Coronary artery (tissue), 2 donors: Measurements from ENCODE around the gene CDK14.

ENCODE experiments used
- DNase-seq: peaks from one replicate; pipeline ENCODE4 v3.0.0-alpha.2; 2017; ENCODE audit warnings: low spot score
- H3K27ac ChIP-seq, 2 donors: fragments of 200-600 bp; sonication (generic); one replicate each; pipeline ENCODE4 v1.5.1; 2016 to 2019
- H3K4me3 ChIP-seq: fragments of 200-600 bp; sonication (generic); 2 replicates; pipeline ENCODE4 v1.5.1; 2016; ENCODE audit warnings: mild to moderate bottlenecking, moderate library complexity
- TF ChIP-seq, protein P1 (sequence below): fragments of 200-600 bp; sonication (generic); IDR thresholded peaks from one replicate; pipeline ENCODE4 v1.5.1; 2019; ENCODE audit warnings: antibody characterized with exemption

The CDK14 gene

DNA sequence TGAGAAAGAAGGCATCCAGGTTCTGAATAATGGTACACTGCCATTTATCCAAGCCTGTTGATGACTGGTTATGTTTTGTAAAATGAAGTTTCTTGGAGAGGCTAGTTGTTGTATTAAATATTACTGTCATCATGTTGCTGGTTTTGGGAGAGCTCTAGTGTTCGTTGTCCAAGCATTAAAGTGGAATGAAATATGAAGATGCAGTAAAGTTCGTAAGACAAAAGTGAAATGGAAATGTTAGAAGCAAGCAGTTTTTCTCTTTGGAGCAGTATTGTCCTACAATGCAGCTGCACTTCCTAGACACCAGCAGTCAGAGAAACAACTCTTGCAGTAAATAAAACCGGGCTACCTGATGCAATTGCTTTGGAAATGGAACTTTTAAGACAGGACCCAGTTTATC, 511.3 kb downstream of the CDK14 start:
- no peak for DNase-seq
- Histone ChIP-seq H3K4me3 (no peak overlapping the region), H3K27ac (no peak overlapping the region)
- TF ChIP-seq, protein P1, sequence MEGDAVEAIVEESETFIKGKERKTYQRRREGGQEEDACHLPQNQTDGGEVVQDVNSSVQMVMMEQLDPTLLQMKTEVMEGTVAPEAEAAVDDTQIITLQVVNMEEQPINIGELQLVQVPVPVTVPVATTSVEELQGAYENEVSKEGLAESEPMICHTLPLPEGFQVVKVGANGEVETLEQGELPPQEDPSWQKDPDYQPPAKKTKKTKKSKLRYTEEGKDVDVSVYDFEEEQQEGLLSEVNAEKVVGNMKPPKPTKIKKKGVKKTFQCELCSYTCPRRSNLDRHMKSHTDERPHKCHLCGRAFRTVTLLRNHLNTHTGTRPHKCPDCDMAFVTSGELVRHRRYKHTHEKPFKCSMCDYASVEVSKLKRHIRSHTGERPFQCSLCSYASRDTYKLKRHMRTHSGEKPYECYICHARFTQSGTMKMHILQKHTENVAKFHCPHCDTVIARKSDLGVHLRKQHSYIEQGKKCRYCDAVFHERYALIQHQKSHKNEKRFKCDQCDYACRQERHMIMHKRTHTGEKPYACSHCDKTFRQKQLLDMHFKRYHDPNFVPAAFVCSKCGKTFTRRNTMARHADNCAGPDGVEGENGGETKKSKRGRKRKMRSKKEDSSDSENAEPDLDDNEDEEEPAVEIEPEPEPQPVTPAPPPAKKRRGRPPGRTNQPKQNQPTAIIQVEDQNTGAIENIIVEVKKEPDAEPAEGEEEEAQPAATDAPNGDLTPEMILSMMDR = no peak

DNA sequence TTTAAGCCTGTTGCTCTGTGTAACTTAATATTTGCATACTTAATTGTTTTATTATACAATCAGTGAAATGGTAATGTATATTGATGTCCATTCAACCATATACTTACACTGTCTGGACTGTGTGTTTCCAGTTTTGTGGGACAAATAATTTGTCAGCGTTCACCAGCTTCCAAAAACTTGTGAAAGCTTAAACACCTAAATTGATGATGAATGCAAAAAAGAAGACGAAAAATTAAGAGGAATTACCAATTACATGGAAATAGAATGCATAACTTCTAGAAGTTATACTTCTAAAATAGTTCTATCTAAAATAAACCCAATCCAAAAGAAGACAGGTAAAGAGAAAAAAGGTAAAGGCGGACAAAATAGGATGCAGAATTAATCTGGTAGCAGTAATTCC, 513.1 kb downstream of the CDK14 start:
- H3K27ac ChIP-seq = no peak overlapping the region
- TF ChIP-seq, protein P1 = no peak
- H3K4me3 ChIP-seq = no peak overlapping the region
- no peak for DNase-seq

DNA sequence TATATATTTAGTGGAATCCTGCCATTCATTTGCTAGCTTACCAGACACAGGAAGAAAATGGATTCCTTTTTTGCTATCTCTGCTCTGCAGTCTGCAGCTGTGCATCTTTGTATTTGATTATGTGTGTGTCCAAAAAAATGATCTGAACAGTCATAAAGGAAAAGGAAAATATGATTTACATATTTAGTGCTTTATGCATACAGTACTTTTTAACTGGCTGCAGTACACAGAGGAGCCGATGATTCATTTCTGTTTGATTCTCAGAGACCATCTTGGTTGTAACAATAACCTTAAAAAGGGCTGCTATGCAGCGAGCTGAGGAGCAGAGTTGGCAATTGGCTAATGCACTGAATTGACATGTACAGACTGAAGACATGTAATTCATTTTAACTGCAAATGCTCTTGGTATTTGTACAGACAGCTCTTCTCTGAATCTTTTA, 516.8 kb downstream of the CDK14 start:
- DNase-seq = no peak
- H3K27ac ChIP-seq = no peak overlapping the region
- TF ChIP-seq, protein P1 = no peak
- H3K4me3 ChIP-seq = no peak overlapping the region

DNA sequence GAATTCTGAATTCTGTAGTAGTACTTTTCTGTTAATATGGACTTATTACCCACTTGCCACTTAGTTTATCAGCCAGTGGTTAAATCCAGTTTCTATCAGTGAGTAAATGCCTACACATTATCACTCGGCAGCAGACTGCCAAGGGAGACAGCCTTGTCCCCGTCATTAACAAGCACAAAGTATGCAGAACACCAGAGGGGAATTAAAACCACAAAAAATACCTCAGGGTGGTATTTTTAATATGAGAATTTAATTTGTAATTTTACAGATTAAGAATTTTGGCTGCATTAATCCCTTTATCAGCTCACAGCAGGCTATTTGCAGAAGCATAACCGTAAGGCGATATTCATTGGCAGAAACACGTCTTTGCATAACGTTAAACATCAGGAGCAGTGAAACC, 518.1 kb downstream of the CDK14 start:
- TF ChIP-seq, protein P1 = no peak
- H3K4me3 ChIP-seq = no peak overlapping the region
- no peak for DNase-seq

DNA sequence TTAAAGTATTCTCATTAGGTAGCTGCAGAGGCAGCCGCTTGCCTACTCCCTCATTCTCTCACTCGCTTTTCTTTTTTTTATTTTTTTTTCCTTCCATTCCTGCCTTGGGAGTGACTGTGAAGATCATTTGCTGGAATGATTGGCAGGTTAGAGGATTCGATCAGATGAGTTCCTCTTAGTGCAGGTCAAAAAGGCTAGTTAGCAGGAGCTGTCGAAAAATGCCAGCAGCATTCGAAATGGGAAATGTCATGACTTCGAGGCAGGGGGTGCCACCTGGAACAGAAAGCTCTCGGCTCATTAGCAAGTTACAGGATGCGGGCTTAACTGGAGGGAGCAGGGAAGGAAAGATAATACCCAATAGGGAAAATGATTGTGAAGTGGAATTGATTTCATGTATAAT, 530.6 kb downstream of the CDK14 start:
- Histone ChIP-seq H3K27ac (no peak overlapping the region), H3K4me3 (no peak overlapping the region)
- TF ChIP-seq, protein P1 = no peak
- no peak for DNase-seq

More for the DNA sequence above, 518.1 kb downstream of the CDK14 start:
- H3K27ac ChIP-seq = no peak overlapping the region

DNA sequence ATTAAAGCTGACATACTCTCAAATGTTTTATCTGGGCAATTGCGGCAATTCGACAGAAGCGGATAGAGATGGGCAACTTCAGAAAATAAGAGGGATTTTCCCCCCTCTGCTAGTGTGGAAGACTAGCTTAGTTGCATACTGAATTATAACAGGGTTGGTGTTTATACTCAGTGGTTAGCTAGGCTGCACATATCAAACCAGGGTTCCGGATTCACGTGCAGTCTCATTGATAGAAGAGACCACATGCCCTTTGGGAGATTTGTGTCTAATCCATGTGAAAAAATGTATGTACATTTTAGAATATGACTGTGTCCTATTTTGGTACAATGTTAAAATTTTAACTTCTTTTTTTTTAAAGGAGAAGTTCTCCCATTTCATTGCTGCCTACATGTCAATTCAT, 531.2 kb downstream of the CDK14 start:
- no peak for DNase-seq
- TF ChIP-seq, protein P1 = no peak
- Histone ChIP-seq H3K27ac (no peak overlapping the region), H3K4me3 (no peak overlapping the region)

DNA sequence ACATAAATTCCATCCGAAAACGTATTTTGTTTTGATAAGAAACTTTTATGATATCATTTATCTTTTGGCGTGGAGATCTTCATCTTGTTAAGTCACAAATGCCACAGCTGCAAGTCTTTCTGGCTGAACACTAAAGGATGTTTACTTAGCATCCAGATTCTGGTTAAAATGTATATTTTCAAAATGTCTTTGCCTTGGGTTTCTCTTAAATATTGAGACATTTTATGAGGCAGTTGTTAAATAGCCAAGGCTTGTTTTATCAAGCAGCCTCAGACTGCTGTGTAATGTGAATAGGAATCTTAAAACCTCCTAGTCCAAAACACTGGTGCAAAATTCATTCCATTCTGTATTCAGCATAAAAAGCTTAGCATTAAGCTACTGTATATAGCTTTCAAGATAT, 531.8 kb downstream of the CDK14 start:
- Histone ChIP-seq H3K27ac (no peak overlapping the region), H3K4me3 (no peak overlapping the region)
- no peak for DNase-seq
- TF ChIP-seq, protein P1 = no peak
